ENCODE measurements around the gene WRAP73.

DNA sequence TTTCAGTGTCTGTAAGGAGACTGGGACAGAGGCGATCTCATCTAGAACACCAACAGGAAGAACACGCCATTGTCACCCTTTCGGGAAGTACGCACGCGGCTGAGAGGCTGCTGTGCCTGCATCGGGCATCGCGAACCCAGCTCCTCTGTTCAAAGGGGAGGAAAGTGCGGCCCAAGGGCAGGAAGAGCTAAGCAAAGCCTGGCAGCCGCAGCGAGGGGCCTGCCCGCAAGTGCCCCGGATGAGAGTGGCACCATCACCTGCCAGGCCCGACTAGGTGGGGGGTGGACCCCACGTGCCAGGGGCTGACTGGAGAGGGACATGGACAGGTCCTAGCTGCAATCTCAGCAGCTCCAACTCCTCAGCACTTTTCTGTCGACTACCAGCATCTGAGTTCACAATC, 17.6 kb downstream of the WRAP73 start:
- TF ChIP-seq, protein P1, sequence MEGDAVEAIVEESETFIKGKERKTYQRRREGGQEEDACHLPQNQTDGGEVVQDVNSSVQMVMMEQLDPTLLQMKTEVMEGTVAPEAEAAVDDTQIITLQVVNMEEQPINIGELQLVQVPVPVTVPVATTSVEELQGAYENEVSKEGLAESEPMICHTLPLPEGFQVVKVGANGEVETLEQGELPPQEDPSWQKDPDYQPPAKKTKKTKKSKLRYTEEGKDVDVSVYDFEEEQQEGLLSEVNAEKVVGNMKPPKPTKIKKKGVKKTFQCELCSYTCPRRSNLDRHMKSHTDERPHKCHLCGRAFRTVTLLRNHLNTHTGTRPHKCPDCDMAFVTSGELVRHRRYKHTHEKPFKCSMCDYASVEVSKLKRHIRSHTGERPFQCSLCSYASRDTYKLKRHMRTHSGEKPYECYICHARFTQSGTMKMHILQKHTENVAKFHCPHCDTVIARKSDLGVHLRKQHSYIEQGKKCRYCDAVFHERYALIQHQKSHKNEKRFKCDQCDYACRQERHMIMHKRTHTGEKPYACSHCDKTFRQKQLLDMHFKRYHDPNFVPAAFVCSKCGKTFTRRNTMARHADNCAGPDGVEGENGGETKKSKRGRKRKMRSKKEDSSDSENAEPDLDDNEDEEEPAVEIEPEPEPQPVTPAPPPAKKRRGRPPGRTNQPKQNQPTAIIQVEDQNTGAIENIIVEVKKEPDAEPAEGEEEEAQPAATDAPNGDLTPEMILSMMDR (IDR thresholded peaks at IDR 0.05): no peak
- no peak for TF ChIP-seq EP300 (IDR thresholded peaks at IDR 0.05)
- no peak for TF ChIP-seq POLR2A (IDR thresholded peaks at IDR 0.05; ENCODE audit: low read depth)
- no peak for TF ChIP-seq POLR2AphosphoS5 (IDR thresholded peaks at IDR 0.05)
